ENCODE measurements around the gene CREB3.

Gene CREB3

GRCh38 chr9:35750256-35750531 lies 17.7 kb downstream of the CREB3 start:
- DNase-seq = no peak

- no peak for DNase-seq
These were observed 21.0 kb downstream of the CREB3 start for GRCh38 chr9:35753466-35753865.

- DNase-seq = no peak
These were observed 21.8 kb downstream of the CREB3 start, which contains the start of gene MSMP for GRCh38 chr9:35754264-35754663. TSS of gene MSMP (minus strand) at chr9:35754276. CDS start at chr9:35754129, 147 bp downstream.

GRCh38 chr9:35755071-35755470 lies 22.6 kb downstream of the CREB3 start:
- DNase-seq = no peak

GRCh38 chr9:35756275-35757225 lies 24.1 kb downstream of the CREB3 start:
- peak; percentile 70 for DNase-seq

GRCh38 chr9:35757226-35757891 lies 24.9 kb downstream of the CREB3 start:
- peak; percentile 45 for DNase-seq

GRCh38 chr9:35757892-35758275 lies 25.4 kb downstream of the CREB3 start:
- no peak for DNase-seq

- no peak for DNase-seq
These were observed 26.1 kb downstream of the CREB3 start for GRCh38 chr9:35758475-35759050.

- DNase-seq = no peak
These were observed 27.3 kb downstream of the CREB3 start for GRCh38 chr9:35759795-35760194.

- DNase-seq = no peak
These were observed 28.2 kb downstream of the CREB3 start for GRCh38 chr9:35760651-35761050.

GRCh38 chr9:35763181-35763580 lies 30.7 kb downstream of the CREB3 start:
- DNase-seq = no peak

GRCh38 chr9:35763803-35764202 lies 31.3 kb downstream of the CREB3 start:
- no peak for DNase-seq

- no peak for DNase-seq
These were observed 34.5 kb downstream of the CREB3 start for GRCh38 chr9:35766997-35767396.

GRCh38 chr9:35767458-35767857 lies 35.0 kb downstream of the CREB3 start:
- no peak for DNase-seq

GRCh38 chr9:35769763-35770162 lies 37.3 kb downstream of the CREB3 start:
- DNase-seq = no peak

GRCh38 chr9:35771075-35771433 lies 38.6 kb downstream of the CREB3 start:
- no peak for DNase-seq

- DNase-seq = peak; percentile 74
These were observed 39.1 kb downstream of the CREB3 start for GRCh38 chr9:35771534-35771933.

GRCh38 chr9:35771943-35772342 lies 39.5 kb downstream of the CREB3 start:
- no peak for DNase-seq

- no peak for DNase-seq
These were observed 42.6 kb downstream of the CREB3 start for GRCh38 chr9:35774907-35775635.

- DNase-seq = peak; percentile 74
These were observed 43.6 kb downstream of the CREB3 start for GRCh38 chr9:35776018-35776417.

- DNase-seq = no peak
These were observed 46.0 kb downstream of the CREB3 start for GRCh38 chr9:35778496-35778895.

GRCh38 chr9:35781066-35781465 lies 48.6 kb downstream of the CREB3 start:
- no peak for DNase-seq

- no peak for DNase-seq
These were observed 51.0 kb downstream of the CREB3 start for GRCh38 chr9:35783418-35783817.

Measured in NCI-H1105 (cell line).